ENCODE results near the gene ISYNA1.

Gene ISYNA1

DNA sequence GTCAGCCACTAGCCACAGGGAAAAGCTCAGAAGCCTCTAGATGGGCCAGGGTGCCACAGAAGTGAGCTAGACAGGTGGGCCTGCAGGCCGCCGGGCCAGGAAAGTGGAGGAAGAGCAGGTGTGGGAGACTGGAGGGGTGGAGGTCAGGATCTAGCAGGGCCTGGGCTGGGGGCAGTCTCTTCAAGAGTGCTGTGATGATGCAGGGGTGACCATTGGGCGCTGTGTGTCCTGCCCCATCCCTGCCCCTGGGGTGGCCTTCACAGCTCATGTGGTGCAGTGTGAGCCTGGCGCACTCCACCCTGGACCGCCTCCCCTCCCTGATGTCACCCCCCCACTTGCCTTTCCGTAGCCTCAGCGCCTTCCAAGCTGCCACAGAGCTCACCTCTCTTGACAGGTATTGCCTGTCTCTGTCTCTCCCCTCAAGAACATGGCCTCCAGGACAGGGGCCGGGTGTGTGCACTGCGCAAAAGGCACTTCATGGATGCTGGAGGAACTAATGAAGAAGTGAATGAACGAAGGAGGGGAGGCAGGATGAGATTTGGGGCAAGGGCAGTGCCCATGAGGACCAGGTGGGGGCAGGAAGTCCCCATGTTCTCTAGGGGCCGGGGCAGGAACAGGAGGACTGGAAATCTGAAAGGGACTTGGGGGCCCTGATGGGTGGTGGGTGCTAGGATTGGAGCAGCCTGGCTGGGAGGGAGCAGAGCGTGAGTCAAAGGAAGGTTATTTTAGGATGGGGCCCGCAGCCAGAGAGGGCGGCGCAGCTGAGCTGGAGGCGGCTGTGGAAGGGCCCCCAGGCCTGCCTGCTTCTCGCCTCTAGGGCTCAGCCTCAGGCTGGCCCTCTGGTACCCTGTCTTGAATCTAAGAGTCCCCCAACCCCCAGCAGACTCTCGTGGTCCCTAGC lies 12.2 kb downstream of the ISYNA1 start:
- Mint-ChIP-seq H3K4me3 (no peak overlapping the region), H3K27me3 (no peaks in the 10 kb centered on the region), H3K4me1 (peaks cover 47% of the 10 kb centered on the region), H3K9me3 (no peaks in the 10 kb centered on the region), H3K27ac (peak overlapping the region; percentile 15), H3K36me3 (ENCODE audit: low read depth) (peaks cover 3% of the 10 kb centered on the region)
- no peak for DNase-seq
- no peak for ATAC-seq

DNA sequence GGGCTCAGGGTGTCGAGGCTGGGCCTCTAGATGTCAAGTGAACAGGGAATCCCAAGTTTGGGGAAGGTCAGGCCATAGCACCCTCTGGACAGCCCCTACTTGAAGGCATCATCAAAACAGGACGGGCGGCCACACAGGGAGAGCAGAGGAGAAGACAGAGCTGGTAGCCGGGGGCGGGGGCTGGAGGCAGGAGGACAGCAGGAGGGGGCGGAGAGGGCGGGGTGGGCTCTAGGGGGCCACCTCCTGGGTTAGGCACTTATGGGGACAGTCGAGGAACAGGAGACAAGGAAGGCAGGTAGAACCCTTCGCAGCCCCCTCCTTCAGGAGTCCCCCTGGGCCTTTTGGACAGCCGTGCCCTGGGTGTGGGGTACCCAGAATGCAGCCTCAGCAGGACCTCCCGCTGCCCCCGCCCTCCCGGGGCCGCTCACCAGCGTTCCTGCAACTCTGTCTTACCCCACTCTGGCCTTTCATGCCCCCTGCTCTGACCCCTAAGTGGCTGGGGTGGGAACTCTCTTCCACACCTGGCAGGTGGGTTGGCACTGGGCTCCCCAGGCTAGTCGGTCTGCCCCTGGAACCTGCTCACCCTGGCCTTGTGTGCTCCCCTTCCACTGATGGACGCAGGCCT lies 12.9 kb downstream of the ISYNA1 start:
- ATAC-seq, result no peak
- Mint-ChIP-seq H3K27me3 (no peaks in the 10 kb centered on the region), H3K36me3 (ENCODE audit: low read depth) (peaks cover 6% of the 10 kb centered on the region), H3K4me3 (no peak overlapping the region), H3K4me1 (peaks cover 51% of the 10 kb centered on the region), H3K9me3 (no peaks in the 10 kb centered on the region), H3K27ac (no peak overlapping the region)
- DNase-seq, result no peak

DNA sequence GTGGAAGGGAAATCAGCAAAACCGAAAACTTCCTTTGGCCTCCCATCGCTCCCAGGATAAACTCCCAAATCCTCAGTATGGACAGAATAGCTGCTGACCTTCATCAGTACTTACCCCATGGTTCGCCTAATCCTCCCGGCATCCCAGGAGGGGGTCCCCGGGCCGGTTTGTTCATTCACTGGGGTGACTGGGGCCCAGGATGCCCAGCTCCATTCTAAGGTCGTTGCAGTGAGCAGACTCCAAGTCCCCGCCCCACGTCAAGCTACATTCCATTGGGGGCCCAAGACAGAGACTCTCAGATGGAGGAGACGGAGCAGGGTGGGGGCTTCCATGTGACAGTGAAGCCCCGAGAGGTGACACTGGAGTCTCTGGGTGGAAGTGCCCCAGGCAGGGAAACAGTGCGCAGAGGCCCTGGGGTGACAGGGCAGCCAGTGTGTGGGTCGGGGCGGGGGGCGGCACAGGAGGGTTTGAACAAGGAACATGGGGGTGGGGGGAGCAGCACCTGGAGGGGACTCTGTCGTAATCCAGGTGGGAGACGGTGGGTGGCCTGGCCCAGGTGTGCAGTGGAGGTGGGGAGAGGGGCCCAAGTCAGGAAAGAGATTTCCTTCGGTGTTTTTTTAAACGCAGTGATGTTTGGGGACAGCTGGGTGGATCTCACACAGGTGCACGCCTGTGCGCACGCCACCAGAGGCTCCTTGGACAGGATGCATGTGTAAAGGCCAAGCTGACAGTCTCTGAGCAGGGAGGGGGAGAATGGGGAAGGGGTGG lies 13.6 kb downstream of the ISYNA1 start:
- Mint-ChIP-seq H3K4me1 (peaks cover 45% of the 10 kb centered on the region), H3K4me3 (no peak overlapping the region), H3K9me3 (no peaks in the 10 kb centered on the region), H3K27me3 (no peaks in the 10 kb centered on the region), H3K36me3 (ENCODE audit: low read depth) (peaks cover 6% of the 10 kb centered on the region), H3K27ac (no peak overlapping the region)
- DNase-seq (no peak), ATAC-seq (no peak)

DNA sequence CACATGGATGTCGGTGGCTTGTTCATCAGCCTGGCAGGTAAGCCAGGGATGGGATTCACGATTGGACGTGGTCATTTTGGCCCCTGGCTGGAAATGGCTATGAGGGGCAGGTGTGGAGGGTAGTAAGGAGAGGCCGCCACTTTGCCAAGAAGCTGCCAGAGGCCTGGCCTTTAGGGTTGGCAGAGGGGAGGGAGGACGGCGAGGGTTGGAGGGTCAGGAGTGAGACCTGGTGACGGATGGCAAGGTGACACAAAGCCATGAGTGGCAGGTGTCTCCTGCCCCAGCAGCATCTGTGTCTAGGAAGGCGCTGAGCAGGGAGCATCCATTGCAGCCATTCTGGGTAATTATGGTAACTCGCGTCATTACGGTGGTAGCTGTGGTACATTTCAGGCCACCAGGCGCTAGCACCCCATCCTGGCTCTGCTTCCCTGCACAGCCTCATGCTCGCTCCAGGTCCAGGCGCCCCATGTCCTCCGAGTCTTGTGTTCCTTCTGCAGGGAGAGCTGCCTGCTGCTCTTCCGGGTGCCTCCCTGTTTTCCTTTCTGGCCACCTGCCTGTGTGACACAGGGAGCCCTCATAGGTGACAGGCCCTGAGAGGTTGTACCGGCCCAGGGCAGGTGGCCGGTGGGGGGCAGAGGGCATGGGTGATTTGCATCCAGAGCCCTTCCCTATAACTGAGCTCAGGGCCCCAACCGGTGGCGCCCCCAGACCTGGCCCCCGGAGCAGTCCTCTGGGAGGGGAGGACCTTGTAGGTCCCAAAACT lies 14.5 kb downstream of the ISYNA1 start:
- DNase-seq (no peak), ATAC-seq (no peak)
- H3K4me3 Mint-ChIP-seq, result peak overlapping the region; percentile 92
- H3K27me3 Mint-ChIP-seq, result peaks cover 2% of the 10 kb centered on the region
- no peak overlapping the region for H3K27ac Mint-ChIP-seq
- no peaks in the 10 kb centered on the region for H3K9me3 Mint-ChIP-seq
- peaks cover 49% of the 10 kb centered on the region for H3K4me1 Mint-ChIP-seq
- H3K36me3 Mint-ChIP-seq (ENCODE audit: low read depth), result peaks cover 6% of the 10 kb centered on the region

DNA sequence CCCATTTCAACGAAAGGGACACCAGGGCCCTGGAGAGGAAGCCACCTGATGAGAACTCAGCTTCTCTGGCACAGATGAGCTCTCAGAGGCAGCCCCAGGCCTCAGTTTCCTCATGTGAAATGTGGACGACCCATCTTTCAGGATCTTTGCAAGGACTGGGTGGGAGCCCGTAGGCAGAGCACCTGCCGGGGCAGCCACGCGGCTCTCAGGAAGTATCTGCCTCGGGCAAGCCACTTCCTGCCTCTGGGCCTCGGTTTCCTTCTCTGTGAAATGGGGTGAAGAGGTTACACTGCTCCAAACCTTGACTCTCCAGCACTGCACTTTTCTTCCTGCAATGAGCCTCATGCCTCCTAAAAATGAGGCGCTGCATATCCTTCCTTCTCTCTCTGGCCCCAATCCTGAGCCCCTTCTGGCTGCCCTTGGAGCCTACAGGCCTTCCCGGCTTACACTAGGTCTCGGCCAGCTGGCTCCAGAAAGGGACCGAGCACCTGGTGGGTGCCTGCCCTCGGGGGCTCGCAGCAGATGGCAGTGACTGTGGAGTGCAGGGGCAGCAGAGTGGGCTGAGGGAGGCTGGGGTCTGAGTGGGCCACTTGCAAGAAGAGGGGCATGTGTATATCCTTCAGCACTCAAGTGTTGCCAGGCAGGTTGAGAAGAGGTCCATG lies 15.3 kb downstream of the ISYNA1 start:
- Mint-ChIP-seq H3K4me3 (peak overlapping the region; percentile 92), H3K9me3 (no peaks in the 10 kb centered on the region), H3K27me3 (peaks cover 8% of the 10 kb centered on the region), H3K27ac (peak overlapping the region; percentile 78), H3K36me3 (ENCODE audit: low read depth) (peaks cover 6% of the 10 kb centered on the region), H3K4me1 (peaks cover 57% of the 10 kb centered on the region)
- ATAC-seq (no peak), DNase-seq (no peak)

DNA sequence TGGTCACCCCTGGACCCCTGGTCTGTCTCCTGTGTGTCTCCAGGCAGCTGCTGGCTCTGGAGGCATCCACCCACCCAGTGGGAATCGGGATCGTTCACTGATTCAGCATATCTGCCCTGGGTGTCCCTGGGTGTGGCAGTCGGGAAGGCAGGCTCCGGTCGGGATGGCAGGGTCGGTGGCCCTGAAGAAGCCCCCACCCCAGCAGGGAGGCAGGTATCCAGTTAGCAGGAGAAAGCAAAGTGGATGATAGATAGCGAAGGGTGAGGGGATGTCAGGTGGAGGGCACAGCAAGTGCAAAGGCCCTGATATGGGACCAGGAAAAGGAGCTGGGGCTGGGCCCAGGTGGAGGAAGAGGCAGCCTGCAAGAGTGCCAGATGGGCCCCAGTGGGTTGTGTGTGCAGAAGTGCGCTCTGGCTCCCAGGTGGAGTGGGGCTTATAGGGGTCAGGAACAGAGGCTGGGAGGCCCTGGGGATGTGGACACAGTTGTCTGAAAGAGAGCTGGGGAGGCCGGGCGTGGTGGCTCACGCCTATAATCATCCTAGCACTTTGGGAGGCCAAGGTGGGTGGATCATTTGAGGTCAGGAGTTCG lies 16.5 kb downstream of the ISYNA1 start:
- peak overlapping the region; percentile 92 for H3K4me3 Mint-ChIP-seq
- DNase-seq (no peak), ATAC-seq (no peak)
- peaks cover 6% of the 10 kb centered on the region for H3K36me3 Mint-ChIP-seq (ENCODE audit: low read depth)
- H3K27me3 Mint-ChIP-seq, result peaks cover 16% of the 10 kb centered on the region
- H3K9me3 Mint-ChIP-seq, result no peaks in the 10 kb centered on the region
- peak overlapping the region; percentile 78 for H3K27ac Mint-ChIP-seq
- H3K4me1 Mint-ChIP-seq, result peaks cover 66% of the 10 kb centered on the region

DNA sequence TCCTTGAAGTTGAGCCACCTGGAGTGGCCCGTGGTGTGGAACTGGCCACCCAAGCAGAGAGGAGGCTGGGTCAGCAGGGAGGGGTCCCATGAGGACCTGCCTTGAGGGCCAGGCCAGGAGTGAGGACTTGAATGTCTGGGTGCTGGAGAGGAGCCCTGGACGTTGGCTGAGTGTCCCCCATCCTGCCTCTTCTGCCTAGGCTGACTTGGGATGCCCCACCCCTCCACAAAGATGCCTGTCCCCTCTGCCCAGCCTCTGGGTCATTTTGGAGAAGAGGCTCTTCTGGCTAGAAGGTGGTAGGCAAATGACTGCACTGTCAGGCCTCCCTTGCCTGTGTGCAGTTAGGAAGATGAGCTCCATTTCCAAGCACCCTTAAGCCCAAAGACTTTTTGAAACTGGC lies 17.0 kb downstream of the ISYNA1 start:
- Mint-ChIP-seq H3K4me1 (peaks cover 69% of the 10 kb centered on the region), H3K27ac (peak overlapping the region; percentile 78), H3K9me3 (no peaks in the 10 kb centered on the region), H3K36me3 (ENCODE audit: low read depth) (peaks cover 6% of the 10 kb centered on the region), H3K4me3 (peak overlapping the region; percentile 92), H3K27me3 (peaks cover 19% of the 10 kb centered on the region)
- ATAC-seq, result no peak
- DNase-seq, result no peak

DNA sequence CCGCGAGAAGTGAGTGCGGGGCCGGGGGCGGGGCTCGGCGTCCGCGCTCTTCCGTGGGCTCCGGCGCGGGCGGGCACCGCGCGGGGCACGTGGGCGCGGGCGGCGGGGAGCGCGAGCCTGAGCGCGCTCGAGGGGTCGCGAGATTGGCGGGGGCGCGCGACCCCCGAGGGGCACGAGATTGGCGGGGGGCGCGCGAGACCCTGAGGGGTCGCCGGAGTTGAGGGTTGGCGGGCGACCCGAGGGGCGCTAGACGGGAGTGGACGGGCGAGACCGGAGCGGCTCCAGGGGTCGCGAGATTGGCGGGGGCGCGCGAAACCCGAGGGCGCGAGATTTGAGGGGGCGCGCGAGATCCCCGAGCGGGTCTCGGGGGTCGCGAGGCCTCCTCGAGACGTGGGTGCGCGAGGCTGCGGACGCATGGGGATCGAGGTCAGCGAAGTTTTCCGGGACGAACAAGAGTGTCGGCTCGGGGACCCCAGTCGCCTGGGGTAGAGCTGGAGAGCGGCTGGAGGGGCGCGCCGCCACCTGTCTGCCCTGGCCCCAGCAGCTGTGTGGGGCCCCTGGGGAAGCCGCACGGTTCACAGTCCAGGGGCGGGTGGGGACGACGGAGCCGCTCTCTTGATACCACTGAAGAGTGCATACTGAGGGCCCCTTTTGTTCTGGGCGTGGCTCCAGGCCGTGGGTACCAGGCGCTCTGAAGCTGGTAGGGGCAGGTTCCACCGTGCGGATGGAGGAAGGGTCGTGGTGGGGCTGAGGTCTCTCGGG lies 18.1 kb downstream of the ISYNA1 start:
- peak; percentile 53 for DNase-seq
- ATAC-seq, result peak; percentile 28
- peak overlapping the region; percentile 92 for H3K4me3 Mint-ChIP-seq

DNA sequence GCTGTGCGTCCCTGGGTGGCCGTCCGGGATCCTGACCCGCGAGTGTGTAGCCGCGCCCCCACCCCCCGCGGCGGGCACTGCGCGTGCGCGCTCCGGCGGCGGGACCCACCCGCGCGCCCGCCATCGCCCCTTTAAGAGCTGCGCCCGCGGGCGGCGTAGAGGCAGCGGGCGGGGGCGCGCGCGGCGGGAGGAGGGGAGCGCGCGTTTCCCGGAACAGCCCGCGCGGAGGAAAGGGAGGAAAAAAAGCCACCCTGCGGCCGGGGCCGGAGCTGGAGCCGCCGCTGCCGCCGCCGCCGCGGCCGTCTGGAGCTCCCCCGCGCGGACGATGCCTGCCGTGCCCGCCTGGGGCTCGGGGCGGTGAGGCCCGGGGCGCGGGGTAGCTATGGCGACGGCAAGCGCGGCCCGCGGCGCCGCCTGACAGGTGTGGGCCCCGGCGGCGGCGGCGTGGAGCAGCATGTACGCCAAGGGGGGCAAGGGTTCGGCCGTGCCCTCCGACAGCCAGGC lies 18.7 kb downstream of the ISYNA1 start, which contains the start of gene SSBP4:
Gene SSBP4 (plus strand): TSS at position 204 of the 504 bp plus-strand sequence. CDS start 251 bp downstream, at position 455.
- DNase-seq, result peak; percentile 78
- Mint-ChIP-seq H3K4me1 (peaks cover 80% of the 10 kb centered on the region), H3K9me3 (no peaks in the 10 kb centered on the region), H3K27me3 (peaks cover 27% of the 10 kb centered on the region), H3K4me3 (peak within 1 kb of the TSS; percentile 92), H3K27ac (peak within 1 kb of the TSS; percentile 80), H3K36me3 (ENCODE audit: low read depth) (peaks cover 6% of the 10 kb centered on the region)
- ATAC-seq, result peak; percentile 25

More for the DNA sequence above, 18.1 kb downstream of the ISYNA1 start:
- peak overlapping the region; percentile 78 for H3K27ac Mint-ChIP-seq
- peaks cover 25% of the 10 kb centered on the region for H3K27me3 Mint-ChIP-seq
- no peaks in the 10 kb centered on the region for H3K9me3 Mint-ChIP-seq
- peaks cover 75% of the 10 kb centered on the region for H3K4me1 Mint-ChIP-seq
- H3K36me3 Mint-ChIP-seq (ENCODE audit: low read depth), result peaks cover 6% of the 10 kb centered on the region

DNA sequence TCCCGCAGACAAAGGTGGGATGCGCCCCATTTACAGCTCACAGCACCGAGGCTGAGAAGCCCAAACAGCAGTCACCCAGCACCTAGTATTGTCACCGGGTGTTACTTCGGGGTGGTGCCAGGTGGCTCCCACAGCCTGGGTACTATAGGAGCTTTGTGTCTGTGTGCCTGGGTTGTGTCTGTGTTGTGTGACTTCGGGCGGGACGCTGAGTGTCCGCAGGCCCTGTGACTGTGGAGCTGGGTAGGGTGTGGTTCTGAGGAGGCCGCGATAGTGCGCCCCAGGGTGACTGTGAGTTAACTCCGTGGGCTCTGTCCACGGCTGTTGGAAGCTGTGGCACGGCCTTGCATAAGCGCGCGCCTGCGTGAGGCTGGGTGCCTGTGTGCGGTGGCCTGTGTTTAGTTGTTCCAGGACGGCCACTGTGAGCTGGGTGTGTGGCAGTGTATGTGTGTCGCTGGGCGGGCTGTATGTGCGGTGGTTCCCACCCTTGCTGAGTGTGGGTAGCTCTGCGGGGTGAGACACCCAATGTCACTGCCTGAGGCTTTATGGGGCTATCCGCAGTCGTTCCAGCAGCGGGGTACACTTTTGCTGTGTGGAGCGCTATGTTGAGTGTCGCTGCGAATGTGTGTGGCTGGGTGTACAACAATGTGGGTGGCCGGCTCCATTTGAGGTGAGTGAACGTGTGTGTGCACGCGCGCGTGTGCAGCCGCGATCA lies 19.3 kb downstream of the ISYNA1 start:
- Mint-ChIP-seq H3K9me3 (no peaks in the 10 kb centered on the region), H3K27ac (peak overlapping the region; percentile 80), H3K4me1 (peaks cover 78% of the 10 kb centered on the region), H3K4me3 (peak overlapping the region; percentile 92), H3K36me3 (ENCODE audit: low read depth) (peaks cover 6% of the 10 kb centered on the region), H3K27me3 (peaks cover 30% of the 10 kb centered on the region)
- ATAC-seq (peak; percentile 15), DNase-seq (no peak)

DNA sequence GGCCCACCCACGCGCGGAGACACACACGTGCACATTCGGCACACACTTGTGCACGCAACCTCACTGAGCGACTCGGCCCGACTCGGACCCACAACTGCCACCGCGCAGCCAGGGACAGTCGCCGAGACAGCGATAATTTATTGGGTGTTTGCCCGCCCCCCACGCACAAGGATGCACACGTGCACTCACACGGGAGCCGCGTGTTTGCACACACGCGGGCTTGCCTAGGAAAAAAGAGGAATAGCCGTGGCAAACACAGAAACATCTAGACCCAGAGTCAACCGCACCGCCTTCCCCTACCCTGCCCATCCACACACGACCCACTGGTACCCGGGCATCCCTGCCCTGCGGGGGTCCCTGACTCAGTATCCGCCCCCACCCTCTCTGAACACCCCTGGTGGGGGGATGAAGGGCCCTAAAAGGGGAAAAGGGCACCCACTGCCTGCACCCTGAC lies 19.9 kb downstream of the ISYNA1 start:
- Mint-ChIP-seq H3K4me3 (peak overlapping the region; percentile 92), H3K36me3 (ENCODE audit: low read depth) (peaks cover 6% of the 10 kb centered on the region), H3K27me3 (peaks cover 30% of the 10 kb centered on the region), H3K27ac (peak overlapping the region; percentile 80), H3K4me1 (peaks cover 73% of the 10 kb centered on the region), H3K9me3 (no peaks in the 10 kb centered on the region)
- ATAC-seq (no peak), DNase-seq (peak; percentile 49)

Measured in activated naive CD8-positive, alpha-beta T cell treated with anti-CD3 and anti-CD28 coated beads, Interleukin-2, amount 50 U/mL, for 24 hours (primary cell).